Measurements from ENCODE around the gene USP22. TPM values are rescaled to one million over a fixed set of nuclear protein-coding genes. Genes with fewer than 3 reads are reported as not detected.

Gene USP22
- total RNA-seq, 1 experiment from 2014 or later = 170 TPM

- DNase-seq (ENCODE audit: low read depth) = no peak
These were observed 21.5 kb downstream of the USP22 start for GRCh38 chr17:21021208-21021803.

GRCh38 chr17:21020622-21021021 lies 22.2 kb downstream of the USP22 start:
- DNase-seq (ENCODE audit: low read depth) = no peak

GRCh38 chr17:21019976-21020586 lies 22.7 kb downstream of the USP22 start:
- no peak for DNase-seq (ENCODE audit: low read depth)

GRCh38 chr17:21018894-21019293 lies 23.9 kb downstream of the USP22 start:
- no peak for DNase-seq (ENCODE audit: low read depth)

- DNase-seq (ENCODE audit: low read depth) = no peak
These were observed 24.9 kb downstream of the USP22 start for GRCh38 chr17:21017861-21018260.

GRCh38 chr17:21017256-21017655 lies 25.6 kb downstream of the USP22 start:
- DNase-seq (ENCODE audit: low read depth) = no peak

GRCh38 chr17:21016826-21017225 lies 26.0 kb downstream of the USP22 start:
- DNase-seq (ENCODE audit: low read depth) = no peak

GRCh38 chr17:21015564-21015963 lies 27.2 kb downstream of the USP22 start:
- DNase-seq (ENCODE audit: low read depth) = no peak

GRCh38 chr17:21014498-21014897 lies 28.3 kb downstream of the USP22 start:
- no peak for DNase-seq (ENCODE audit: low read depth)

GRCh38 chr17:21013983-21014382 lies 28.8 kb downstream of the USP22 start:
- no peak for DNase-seq (ENCODE audit: low read depth)

- no peak for DNase-seq (ENCODE audit: low read depth)
These were observed 30.1 kb downstream of the USP22 start for GRCh38 chr17:21012736-21013135.

- no peak for DNase-seq (ENCODE audit: low read depth)
These were observed 31.9 kb downstream of the USP22 start for GRCh38 chr17:21010705-21011596.

GRCh38 chr17:21008992-21009671 lies 33.7 kb downstream of the USP22 start:
- DNase-seq (ENCODE audit: low read depth) = no peak

- no peak for DNase-seq (ENCODE audit: low read depth)
These were observed 34.5 kb downstream of the USP22 start for GRCh38 chr17:21008160-21008915.

GRCh38 chr17:21007646-21008045 lies 35.2 kb downstream of the USP22 start:
- DNase-seq (ENCODE audit: low read depth) = no peak

- no peak for DNase-seq (ENCODE audit: low read depth)
These were observed 37.0 kb downstream of the USP22 start for GRCh38 chr17:21005803-21006202.

GRCh38 chr17:21005367-21005766 lies 37.4 kb downstream of the USP22 start:
- no peak for DNase-seq (ENCODE audit: low read depth)

GRCh38 chr17:21004016-21004930 lies 38.5 kb downstream of the USP22 start:
- no peak for DNase-seq (ENCODE audit: low read depth)

GRCh38 chr17:21003007-21003621 lies 39.7 kb downstream of the USP22 start:
- DNase-seq (ENCODE audit: low read depth) = no peak

Data from M059J (cell line).